Keratinocyte (primary cell): ENCODE measurements around the gene HSPA12B. TPM values are rescaled to one million over a fixed set of nuclear protein-coding genes. Genes with fewer than 3 reads are reported as not detected.

Experiments used
- DNase-seq: peaks from one replicate; pipeline ENCODE4 v3.0.0-alpha.2; 2011; ENCODE audit warnings: low read depth, missing footprints, low spot score
- FAIRE-seq: peaks from 2 replicates; lab custom pipeline; 2011; peaks lifted over from hg19 to GRCh38; lab: Jason Lieb, UNC
- H2AFZ ChIP-seq: 2 replicates; pipeline ENCODE4 v1.6.0; 2012; ENCODE audit warnings: low read length, control low read depth, inconsistent platforms; ENCODE audit not compliant: control insufficient read depth
- H3K27ac ChIP-seq: 2 replicates; pipeline ENCODE4 v1.5.1; 2011; ENCODE audit warnings: low read length; ENCODE audit not compliant: control insufficient read depth, insufficient read depth
- H3K27me3 ChIP-seq: 3 replicates; pipeline ENCODE4 v1.6.0; 2011; ENCODE audit warnings: low read length; ENCODE audit not compliant: control insufficient read depth, insufficient read depth; ENCODE audit errors: extremely low read depth
- H3K36me3 ChIP-seq, 2 experiments: 2 replicates in 1 of 2; 3 replicates in 1 of 2; pipeline ENCODE4 v1.5.1; 2011; ENCODE audit warnings: low read length in 2 of 2, mild to moderate bottlenecking in 1 of 2; ENCODE audit not compliant: control insufficient read depth in 2 of 2, insufficient read depth in 2 of 2; ENCODE audit errors: extremely low read depth in 1 of 2
- H3K4me1 ChIP-seq: 3 replicates; pipeline ENCODE4 v1.5.1; 2011; ENCODE audit warnings: low read length; ENCODE audit not compliant: control insufficient read depth, insufficient read depth; ENCODE audit errors: extremely low read depth
- H3K4me2 ChIP-seq: 3 replicates; pipeline ENCODE4 v1.6.0; 2011; ENCODE audit warnings: low read depth, low read length; ENCODE audit not compliant: control insufficient read depth, insufficient read depth; ENCODE audit errors: extremely low read depth
- H3K4me3 ChIP-seq, 3 experiments: fragments of 200-600 bp in 1 of 3; sonication (generic) in 1 of 3; 2 replicates in 2 of 3; 3 replicates in 1 of 3; pipeline ENCODE4 v1.5.1; 2011 to 2016; ENCODE audit warnings: low read length in 3 of 3, mild to moderate bottlenecking in 3 of 3, control low read depth in 2 of 3, inconsistent platforms in 1 of 3, low read depth in 1 of 3, mixed read lengths in 1 of 3, mixed run types in 1 of 3, moderate library complexity in 1 of 3; ENCODE audit not compliant: control insufficient read depth in 2 of 3, insufficient read depth in 2 of 3; ENCODE audit errors: extremely low read depth in 1 of 3
- H3K79me2 ChIP-seq: 2 replicates; pipeline ENCODE4 v1.6.0; 2012; ENCODE audit warnings: low read length; ENCODE audit not compliant: control insufficient read depth, insufficient read depth
- H3K9ac ChIP-seq: 3 replicates; pipeline ENCODE4 v1.6.0; 2011; ENCODE audit warnings: low read length; ENCODE audit not compliant: control insufficient read depth, insufficient read depth; ENCODE audit errors: extremely low read depth
- H3K9me1 ChIP-seq: 3 replicates; pipeline ENCODE4 v1.6.0; 2011; ENCODE audit warnings: low read length; ENCODE audit not compliant: control insufficient read depth, insufficient read depth; ENCODE audit errors: extremely low read depth
- H3K9me3 ChIP-seq: 2 replicates; pipeline ENCODE4 v1.5.1; 2012; ENCODE audit warnings: low read depth, low read length; ENCODE audit not compliant: control insufficient read depth
- H4K20me1 ChIP-seq: 3 replicates; pipeline ENCODE4 v1.6.0; 2011; ENCODE audit warnings: low read length; ENCODE audit not compliant: control insufficient read depth, insufficient read depth; ENCODE audit errors: extremely low read depth
- CTCF ChIP-seq, 3 experiments: IDR thresholded peaks in 1 of 3; conservative IDR thresholded peaks in 1 of 3; optimal IDR thresholded peaks in 1 of 3; 2 replicates in 2 of 3; 3 replicates in 1 of 3; pipeline versions ENCODE3 to v1.5.1; 2011; ENCODE audit warnings: low read length in 3 of 3, mild to moderate bottlenecking in 3 of 3, moderate library complexity in 2 of 3, control low read depth in 1 of 3, inconsistent platforms in 1 of 3; ENCODE audit not compliant: insufficient read depth in 2 of 3; ENCODE audit errors: extremely low read depth in 1 of 3
- EZH2 ChIP-seq: IDR thresholded peaks from one replicate; pipeline ENCODE4 v1.6.1; 2012; ENCODE audit warnings: inconsistent platforms, mild to moderate bottlenecking, low read length, moderate library complexity
- dilution Hi-C: fragments of 300-500 bp; cut with MboI; formaldehyde crosslinking; loops from one replicate; pipeline ENCODE4 v1.7.0; 2020; ENCODE audit warnings: low sequenced_read_pairs; ENCODE audit not compliant: extremely low pct_ligation_motif_present
- polyA plus RNA-seq, 5 experiments: library from polyadenylated mRNA; depleted of rRNA in 3 of 5; stranded (reverse) in 3 of 5; stranded (forward) in 1 of 5; unstranded in 1 of 5; fragments of >200 nt; gene quantifications; 1 replicate in 1 of 5; 2 replicates in 3 of 5; 3 replicates in 1 of 5; pipeline versions ENCODE4 v1.2.1 to v1.2.3, GENCODE V29; 2011 to 2012; ENCODE audit warnings: missing spikeins in 2 of 5, low read depth in 1 of 5, low replicate concordance in 1 of 5

Gene HSPA12B
- polyA plus RNA-seq, 1 donor (not counting 4 experiments of a cell fraction or from before 2014, with no cell fraction given) = not detected

- FAIRE-seq (no peak), DNase-seq (no peak)
- H4K20me1 ChIP-seq = no peaks in the 10 kb centered on the region
- H3K4me3 ChIP-seq = no peak overlapping the region
- no peak overlapping the region for H3K9ac ChIP-seq
- H3K9me1 ChIP-seq = no peaks in the 10 kb centered on the region
- no peak overlapping the region for H2AFZ ChIP-seq
- no peaks in the 10 kb centered on the region for H3K36me3 ChIP-seq
- dilution Hi-C loops = no loop called here
- TF ChIP-seq EZH2 = no peak
- no peak for TF ChIP-seq CTCF (optimal IDR thresholded peaks at IDR 0.05 in 1 of 3, IDR thresholded peaks at IDR 0.05 in 1 of 3, conservative IDR thresholded peaks at IDR 0.05 in 1 of 3; ENCODE audit: extremely low read depth in 1 of 3, insufficient read depth in 2 of 3, low read length in 3 of 3)
- H3K27ac ChIP-seq = no peak overlapping the region
- peaks cover 4% of the 10 kb centered on the region for H3K27me3 ChIP-seq
- H3K9me3 ChIP-seq = no peaks in the 10 kb centered on the region
- H3K79me2 ChIP-seq = no peaks in the 10 kb centered on the region
- no peaks in the 10 kb centered on the region for H3K4me1 ChIP-seq
- no peak overlapping the region for H3K4me2 ChIP-seq
These were observed 29.7 kb upstream of the HSPA12B start for GRCh38 chr20:3702611-3703391.

GRCh38 chr20:3704087-3704486 is 28.4 kb upstream of the HSPA12B start:
- dilution Hi-C loops = no loop called here
- no peak overlapping the region for H3K9ac ChIP-seq
- no peak overlapping the region for H3K4me2 ChIP-seq
- no peaks in the 10 kb centered on the region for H3K4me1 ChIP-seq
- DNase-seq (no peak), FAIRE-seq (no peak)
- H3K9me3 ChIP-seq = no peaks in the 10 kb centered on the region
- TF ChIP-seq EZH2 (no peak), CTCF (optimal IDR thresholded peaks at IDR 0.05 in 1 of 3, IDR thresholded peaks at IDR 0.05 in 1 of 3, conservative IDR thresholded peaks at IDR 0.05 in 1 of 3; ENCODE audit: extremely low read depth in 1 of 3, insufficient read depth in 2 of 3, low read length in 3 of 3) (no peak)
- H3K27me3 ChIP-seq = peaks cover 4% of the 10 kb centered on the region
- H3K27ac ChIP-seq = no peak overlapping the region
- H3K36me3 ChIP-seq = no peaks in the 10 kb centered on the region
- H3K9me1 ChIP-seq = no peaks in the 10 kb centered on the region
- H3K79me2 ChIP-seq = no peaks in the 10 kb centered on the region
- no peak overlapping the region for H2AFZ ChIP-seq
- H4K20me1 ChIP-seq = no peaks in the 10 kb centered on the region
- no peak overlapping the region for H3K4me3 ChIP-seq
